ENCODE data around the gene ANKRD18A. TPM values are rescaled to one million over a fixed set of nuclear protein-coding genes. Genes with fewer than 3 reads are reported as not detected.

ANKRD18A gene
- total RNA-seq, 1 donor from 2014 or later: 14.2 TPM

GRCh38 chr9:38656896-38657295, 36.5 kb upstream of the ANKRD18A start:
- TF ChIP-seq CTCF (IDR thresholded peaks at IDR 0.05): no peak
- no peak overlapping the region for H3K27ac Mint-ChIP-seq (ENCODE audit: unreplicated experiment)
- no peaks in the 10 kb centered on the region for H3K4me1 Mint-ChIP-seq (ENCODE audit: unreplicated experiment)
- peaks cover 48% of the 10 kb centered on the region for H3K27me3 Mint-ChIP-seq (ENCODE audit: unreplicated experiment)
- H3K9me3 Mint-ChIP-seq (ENCODE audit: unreplicated experiment): no peaks in the 10 kb centered on the region
- no peaks in the 10 kb centered on the region for H3K36me3 Mint-ChIP-seq (ENCODE audit: unreplicated experiment)
- H3K4me3 Mint-ChIP-seq (ENCODE audit: unreplicated experiment): no peak overlapping the region
- DNase-seq (ENCODE audit: extremely low spot score, unreplicated experiment): peak; percentile 23

- no peak overlapping the region for H3K4me3 Mint-ChIP-seq (ENCODE audit: unreplicated experiment)
- no peak for TF ChIP-seq CTCF (IDR thresholded peaks at IDR 0.05)
- no peaks in the 10 kb centered on the region for H3K36me3 Mint-ChIP-seq (ENCODE audit: unreplicated experiment)
- H3K9me3 Mint-ChIP-seq (ENCODE audit: unreplicated experiment): no peaks in the 10 kb centered on the region
- no peak for DNase-seq (ENCODE audit: extremely low spot score, unreplicated experiment)
- peaks cover 5% of the 10 kb centered on the region for H3K4me1 Mint-ChIP-seq (ENCODE audit: unreplicated experiment)
- no peak overlapping the region for H3K27ac Mint-ChIP-seq (ENCODE audit: unreplicated experiment)
- peaks cover 43% of the 10 kb centered on the region for H3K27me3 Mint-ChIP-seq (ENCODE audit: unreplicated experiment)
Observed at GRCh38 chr9:38652486-38652885, 32.1 kb upstream of the ANKRD18A start.

- TF ChIP-seq CTCF (IDR thresholded peaks at IDR 0.05): no peak
- peaks cover 5% of the 10 kb centered on the region for H3K4me1 Mint-ChIP-seq (ENCODE audit: unreplicated experiment)
- peaks cover 38% of the 10 kb centered on the region for H3K27me3 Mint-ChIP-seq (ENCODE audit: unreplicated experiment)
- peak; percentile 63 for DNase-seq (ENCODE audit: extremely low spot score, unreplicated experiment)
- H3K36me3 Mint-ChIP-seq (ENCODE audit: unreplicated experiment): no peaks in the 10 kb centered on the region
- H3K9me3 Mint-ChIP-seq (ENCODE audit: unreplicated experiment): no peaks in the 10 kb centered on the region
- H3K4me3 Mint-ChIP-seq (ENCODE audit: unreplicated experiment): no peak overlapping the region
- H3K27ac Mint-ChIP-seq (ENCODE audit: unreplicated experiment): no peak overlapping the region
Observed at GRCh38 chr9:38652044-38652443, 31.6 kb upstream of the ANKRD18A start.

GRCh38 chr9:38651400-38652042, 31.1 kb upstream of the ANKRD18A start:
- TF ChIP-seq CTCF (IDR thresholded peaks at IDR 0.05): no peak
- peaks cover 33% of the 10 kb centered on the region for H3K27me3 Mint-ChIP-seq (ENCODE audit: unreplicated experiment)
- H3K4me3 Mint-ChIP-seq (ENCODE audit: unreplicated experiment): no peak overlapping the region
- no peak overlapping the region for H3K27ac Mint-ChIP-seq (ENCODE audit: unreplicated experiment)
- no peaks in the 10 kb centered on the region for H3K9me3 Mint-ChIP-seq (ENCODE audit: unreplicated experiment)
- DNase-seq (ENCODE audit: extremely low spot score, unreplicated experiment): peak; percentile 74
- H3K4me1 Mint-ChIP-seq (ENCODE audit: unreplicated experiment): peaks cover 5% of the 10 kb centered on the region
- H3K36me3 Mint-ChIP-seq (ENCODE audit: unreplicated experiment): no peaks in the 10 kb centered on the region

- Mint-ChIP-seq H3K9me3 (ENCODE audit: unreplicated experiment) (no peaks in the 10 kb centered on the region), H3K27me3 (ENCODE audit: unreplicated experiment) (peaks cover 24% of the 10 kb centered on the region), H3K36me3 (ENCODE audit: unreplicated experiment) (no peaks in the 10 kb centered on the region), H3K4me3 (ENCODE audit: unreplicated experiment) (no peak overlapping the region), H3K27ac (ENCODE audit: unreplicated experiment) (no peak overlapping the region), H3K4me1 (ENCODE audit: unreplicated experiment) (peaks cover 5% of the 10 kb centered on the region)
- peak; percentile 53 for DNase-seq (ENCODE audit: extremely low spot score, unreplicated experiment)
- no peak for TF ChIP-seq CTCF (IDR thresholded peaks at IDR 0.05)
Observed at GRCh38 chr9:38650564-38650963, 30.2 kb upstream of the ANKRD18A start.

Measured in osteocyte (in vitro differentiated cells).